Bronchial epithelial cell (primary cell): ENCODE data around the gene KRT8. TPM values are rescaled to one million over a fixed set of nuclear protein-coding genes. Genes with fewer than 3 reads are reported as not detected.

ENCODE experiments used
- DNase-seq: peaks from one replicate; pipeline ENCODE4 v3.0.0-alpha.2; 2010; ENCODE audit warnings: low read depth
- FAIRE-seq: peaks from 2 replicates; lab custom pipeline; 2011; peaks lifted over from hg19 to GRCh38; lab: Jason Lieb, UNC
- H3K27me3 ChIP-seq: 2 replicates; pipeline ENCODE4 v1.5.1; 2011; ENCODE audit warnings: low read length; ENCODE audit not compliant: control insufficient read depth, insufficient read depth
- H3K36me3 ChIP-seq: 2 replicates; pipeline ENCODE4 v1.5.1; 2011; ENCODE audit warnings: low read length; ENCODE audit not compliant: control insufficient read depth, insufficient read depth
- H3K4me3 ChIP-seq: 2 replicates; pipeline ENCODE4 v1.5.1; 2011; ENCODE audit warnings: mild to moderate bottlenecking, low read depth, low read length, control low read depth
- total RNA-seq: library from RNA; depleted of rRNA; stranded (reverse); fragments of >200 nt; gene quantifications from 2 replicates; pipeline ENCODE4 v1.2.1, GENCODE V29; 2014
- TF ChIP-seq, protein P1 (sequence below): IDR thresholded peaks from 2 replicates; pipeline ENCODE4 v1.5.1; 2011; ENCODE audit warnings: mild to moderate bottlenecking, moderate library complexity, low read length, control low read depth, inconsistent platforms; ENCODE audit not compliant: insufficient read depth, severe bottlenecking

The KRT8 gene
- total RNA-seq, 1 donor from 2014 or later = 146 TPM

DNA sequence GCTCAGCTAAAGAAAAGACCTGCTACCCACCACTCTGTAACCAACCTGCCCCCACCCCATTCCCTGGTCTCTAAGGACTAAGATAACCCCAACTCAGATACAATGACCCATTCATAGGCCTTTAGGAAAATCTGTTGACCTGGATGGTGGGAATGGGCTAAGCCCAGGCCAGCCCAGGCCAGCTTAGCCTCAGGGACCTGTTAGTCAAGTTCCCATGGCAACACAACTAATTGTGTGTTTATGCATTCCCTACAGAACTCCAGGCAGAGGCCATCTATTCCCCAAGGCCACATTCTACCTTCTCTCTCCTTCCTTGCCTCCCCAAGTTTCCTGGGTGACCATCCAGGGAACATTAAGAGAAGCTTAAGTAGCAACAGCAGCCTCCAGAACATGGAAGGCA is 16.1 kb upstream of the KRT8 start:
- H3K36me3 ChIP-seq = no peaks in the 10 kb centered on the region
- DNase-seq (no peak), FAIRE-seq (no peak)
- H3K4me3 ChIP-seq = no peak overlapping the region
- no peaks in the 10 kb centered on the region for H3K27me3 ChIP-seq
- TF ChIP-seq, protein P1, sequence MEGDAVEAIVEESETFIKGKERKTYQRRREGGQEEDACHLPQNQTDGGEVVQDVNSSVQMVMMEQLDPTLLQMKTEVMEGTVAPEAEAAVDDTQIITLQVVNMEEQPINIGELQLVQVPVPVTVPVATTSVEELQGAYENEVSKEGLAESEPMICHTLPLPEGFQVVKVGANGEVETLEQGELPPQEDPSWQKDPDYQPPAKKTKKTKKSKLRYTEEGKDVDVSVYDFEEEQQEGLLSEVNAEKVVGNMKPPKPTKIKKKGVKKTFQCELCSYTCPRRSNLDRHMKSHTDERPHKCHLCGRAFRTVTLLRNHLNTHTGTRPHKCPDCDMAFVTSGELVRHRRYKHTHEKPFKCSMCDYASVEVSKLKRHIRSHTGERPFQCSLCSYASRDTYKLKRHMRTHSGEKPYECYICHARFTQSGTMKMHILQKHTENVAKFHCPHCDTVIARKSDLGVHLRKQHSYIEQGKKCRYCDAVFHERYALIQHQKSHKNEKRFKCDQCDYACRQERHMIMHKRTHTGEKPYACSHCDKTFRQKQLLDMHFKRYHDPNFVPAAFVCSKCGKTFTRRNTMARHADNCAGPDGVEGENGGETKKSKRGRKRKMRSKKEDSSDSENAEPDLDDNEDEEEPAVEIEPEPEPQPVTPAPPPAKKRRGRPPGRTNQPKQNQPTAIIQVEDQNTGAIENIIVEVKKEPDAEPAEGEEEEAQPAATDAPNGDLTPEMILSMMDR = no peak

DNA sequence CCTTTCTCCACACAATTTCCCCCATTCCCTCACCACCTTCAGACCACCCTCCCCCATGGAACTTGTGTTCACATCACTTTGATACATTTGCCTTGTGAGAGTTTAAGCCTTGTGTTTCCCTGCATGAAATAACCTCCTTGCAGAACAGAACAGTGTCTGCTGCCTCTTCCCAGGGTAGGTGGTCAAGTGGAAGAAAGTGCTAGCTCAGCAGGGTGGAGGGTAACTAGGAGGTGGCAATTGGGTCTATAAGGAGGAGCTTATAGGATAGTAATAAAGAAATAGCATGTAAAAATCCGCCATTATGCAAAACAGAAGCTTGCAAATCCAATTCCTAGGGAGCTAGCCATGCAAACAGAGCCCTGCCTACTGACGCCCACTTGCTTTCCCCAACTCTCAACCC is 13.9 kb upstream of the KRT8 start:
- no peak overlapping the region for H3K4me3 ChIP-seq
- DNase-seq (no peak), FAIRE-seq (no peak)
- TF ChIP-seq, protein P1 = no peak
- H3K27me3 ChIP-seq = no peaks in the 10 kb centered on the region
- no peaks in the 10 kb centered on the region for H3K36me3 ChIP-seq

DNA sequence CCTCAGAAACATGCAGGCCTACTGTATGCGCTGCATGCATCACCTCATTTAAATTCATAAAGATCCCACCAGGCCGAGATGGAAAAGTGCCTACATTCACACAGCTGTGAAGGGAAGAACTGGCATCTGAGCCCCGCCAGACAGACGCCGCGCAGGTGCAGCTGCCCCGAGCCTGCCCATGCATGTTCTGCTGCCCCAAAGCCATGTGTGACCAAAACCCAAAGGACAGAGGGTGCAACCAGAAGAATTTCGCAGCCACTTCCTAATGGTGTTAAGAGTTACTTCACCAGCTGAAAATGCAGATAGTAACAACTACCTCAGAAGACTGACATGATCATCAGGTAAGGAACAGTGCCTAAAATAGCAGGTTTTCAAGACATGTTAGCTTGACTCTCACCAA is 13.5 kb upstream of the KRT8 start:
- Histone ChIP-seq H3K4me3 (no peak overlapping the region), H3K27me3 (no peaks in the 10 kb centered on the region), H3K36me3 (no peaks in the 10 kb centered on the region)
- DNase-seq (no peak), FAIRE-seq (no peak)
- TF ChIP-seq, protein P1 = no peak

DNA sequence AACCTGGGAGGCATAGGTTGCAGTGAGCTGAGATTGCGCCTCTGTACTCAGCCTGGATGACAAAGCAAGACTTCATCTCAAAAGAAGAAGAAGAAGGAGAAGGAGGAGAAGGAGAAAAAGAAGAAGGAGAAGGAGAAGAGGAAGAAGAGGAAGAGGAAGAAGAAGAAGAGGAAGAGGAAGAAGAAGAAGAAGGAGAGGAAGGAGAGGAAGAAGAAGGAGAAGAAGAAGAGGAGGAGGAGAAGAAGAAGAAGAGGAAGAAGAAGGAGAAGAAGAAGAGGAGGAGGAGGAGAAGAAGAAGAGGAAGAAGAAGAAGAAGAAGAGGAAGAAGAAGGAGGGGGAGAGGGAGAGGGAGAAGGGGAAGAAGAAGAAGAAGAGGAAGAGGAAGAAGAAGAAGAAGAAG is 12.9 kb upstream of the KRT8 start:
- FAIRE-seq = no peak

DNA sequence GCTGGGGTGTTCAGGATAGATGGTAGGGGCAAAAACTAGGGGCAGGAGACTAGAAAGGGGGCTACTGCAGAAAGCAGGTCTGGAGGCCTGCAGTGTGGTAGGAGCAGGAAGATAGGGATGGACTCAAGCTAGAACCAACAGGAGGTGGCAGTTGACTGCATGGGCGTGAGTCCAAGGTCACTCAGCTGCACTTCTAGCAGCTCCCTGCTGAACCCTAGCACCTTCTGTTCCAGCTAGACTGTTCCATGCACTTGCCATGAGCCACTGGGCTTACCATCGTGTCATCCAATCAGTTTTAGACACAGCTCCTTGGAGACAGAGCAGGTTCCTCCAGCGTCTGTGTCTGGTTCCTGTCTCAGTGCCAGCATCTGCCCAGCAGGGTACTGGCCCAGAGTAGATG is 11.3 kb upstream of the KRT8 start:
- TF ChIP-seq, protein P1 = no peak
- Histone ChIP-seq H3K4me3 (no peak overlapping the region), H3K36me3 (no peaks in the 10 kb centered on the region), H3K27me3 (no peaks in the 10 kb centered on the region)
- no peak for DNase-seq
- no peak for FAIRE-seq

More for the DNA sequence above, 12.9 kb upstream of the KRT8 start:
- TF ChIP-seq, protein P1 = no peak
- Histone ChIP-seq H3K36me3 (no peaks in the 10 kb centered on the region), H3K4me3 (no peak overlapping the region), H3K27me3 (no peaks in the 10 kb centered on the region)
- no peak for DNase-seq

DNA sequence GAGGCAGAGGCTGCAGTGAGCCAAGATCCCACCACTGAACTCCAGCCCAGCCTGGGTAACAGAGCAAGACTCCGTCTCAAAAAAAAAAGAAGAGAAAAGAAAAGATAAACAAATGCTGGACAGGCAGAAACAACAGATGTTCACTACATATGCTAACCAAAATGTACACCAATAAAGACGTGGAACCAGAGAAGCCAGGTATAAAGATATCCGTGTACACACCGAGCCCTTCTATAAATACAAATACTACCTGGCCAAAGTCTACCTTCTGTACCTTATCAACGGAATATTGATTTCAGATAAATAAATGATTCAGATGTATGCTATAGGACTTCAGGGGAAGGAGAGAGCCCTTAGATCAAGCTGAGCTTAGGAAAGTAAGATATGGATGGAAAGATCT is 10.8 kb upstream of the KRT8 start:
- no peaks in the 10 kb centered on the region for H3K27me3 ChIP-seq
- FAIRE-seq (no peak), DNase-seq (no peak)
- no peaks in the 10 kb centered on the region for H3K36me3 ChIP-seq
- TF ChIP-seq, protein P1 = no peak
- no peak overlapping the region for H3K4me3 ChIP-seq
